ENCODE measurements around the gene AGAP6.
"Not testable (repeated sequence)": the region's sequence is repeated elsewhere in the genome, so short reads cannot be mapped to it uniquely, and the experiment has no call there.

DNA sequence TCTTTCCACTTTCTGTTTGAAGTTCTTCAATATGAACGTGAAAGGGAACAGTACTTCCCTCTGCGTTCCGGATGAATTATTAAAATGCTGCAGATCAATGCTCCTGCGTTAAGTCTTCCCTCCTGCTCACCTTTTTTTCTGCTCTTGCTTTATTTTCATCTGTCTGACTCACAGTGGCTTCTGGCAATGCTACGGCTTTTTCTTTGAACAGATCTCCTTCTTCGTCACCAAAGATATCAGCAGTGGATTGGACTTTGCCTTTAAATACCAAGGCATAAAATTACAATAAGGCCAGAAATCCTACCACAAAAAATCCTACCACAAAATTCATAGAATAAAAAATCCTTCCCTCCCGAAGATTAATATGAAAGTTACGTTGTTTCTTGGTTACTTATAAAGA lies 68.4 kb downstream of the AGAP6 start:
- TF ChIP-seq, protein P1, sequence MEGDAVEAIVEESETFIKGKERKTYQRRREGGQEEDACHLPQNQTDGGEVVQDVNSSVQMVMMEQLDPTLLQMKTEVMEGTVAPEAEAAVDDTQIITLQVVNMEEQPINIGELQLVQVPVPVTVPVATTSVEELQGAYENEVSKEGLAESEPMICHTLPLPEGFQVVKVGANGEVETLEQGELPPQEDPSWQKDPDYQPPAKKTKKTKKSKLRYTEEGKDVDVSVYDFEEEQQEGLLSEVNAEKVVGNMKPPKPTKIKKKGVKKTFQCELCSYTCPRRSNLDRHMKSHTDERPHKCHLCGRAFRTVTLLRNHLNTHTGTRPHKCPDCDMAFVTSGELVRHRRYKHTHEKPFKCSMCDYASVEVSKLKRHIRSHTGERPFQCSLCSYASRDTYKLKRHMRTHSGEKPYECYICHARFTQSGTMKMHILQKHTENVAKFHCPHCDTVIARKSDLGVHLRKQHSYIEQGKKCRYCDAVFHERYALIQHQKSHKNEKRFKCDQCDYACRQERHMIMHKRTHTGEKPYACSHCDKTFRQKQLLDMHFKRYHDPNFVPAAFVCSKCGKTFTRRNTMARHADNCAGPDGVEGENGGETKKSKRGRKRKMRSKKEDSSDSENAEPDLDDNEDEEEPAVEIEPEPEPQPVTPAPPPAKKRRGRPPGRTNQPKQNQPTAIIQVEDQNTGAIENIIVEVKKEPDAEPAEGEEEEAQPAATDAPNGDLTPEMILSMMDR (IDR thresholded peaks at IDR 0.05; ENCODE audit: poor library complexity, severe bottlenecking): not testable (repeated sequence)
- not testable (repeated sequence) for TF ChIP-seq EZH2 (IDR thresholded peaks at IDR 0.05; ENCODE audit: borderline replicate concordance, insufficient read depth, low read length, poor library complexity, severe bottlenecking); RAD21 (conservative IDR thresholded peaks at IDR 0.05); SMC3 (conservative IDR thresholded peaks at IDR 0.05; ENCODE audit: poor library complexity)

All from neural cell (in vitro differentiated cells).